ENCODE data around the gene ANKRD17. TPM values are rescaled to one million over a fixed set of nuclear protein-coding genes. Genes with fewer than 3 reads are reported as not detected.
A peak's percentile ranks its signal among the peaks of the same experiment; 100 is the strongest.

Gene ANKRD17
- polyA plus RNA-seq, 3 donors, result 71.5 to 81.6 (median 75.5) TPM

DNA sequence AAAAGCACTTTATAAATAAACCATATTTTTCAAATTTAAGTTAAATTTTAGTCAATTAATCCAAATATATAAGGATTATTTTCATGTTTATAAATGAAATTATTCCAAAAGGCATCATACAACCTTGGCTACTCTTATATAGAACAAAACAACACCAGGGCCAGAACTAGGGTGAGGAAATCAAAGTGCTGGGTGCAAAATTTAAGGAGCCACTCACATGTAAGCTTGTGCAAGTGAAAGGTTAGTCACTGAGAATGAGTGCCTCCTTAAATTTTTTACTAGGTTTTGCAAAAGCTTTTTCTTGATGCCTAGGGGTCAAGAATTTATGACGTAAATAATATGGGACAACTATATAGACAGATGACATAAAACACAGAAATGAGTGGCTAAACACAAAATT lies 105.7 kb downstream of the ANKRD17 start:
- no peak for DNase-seq (ENCODE audit: extremely low read depth in 1 of 11, low read depth in 9 of 11, low spot score in 4 of 11)

DNA sequence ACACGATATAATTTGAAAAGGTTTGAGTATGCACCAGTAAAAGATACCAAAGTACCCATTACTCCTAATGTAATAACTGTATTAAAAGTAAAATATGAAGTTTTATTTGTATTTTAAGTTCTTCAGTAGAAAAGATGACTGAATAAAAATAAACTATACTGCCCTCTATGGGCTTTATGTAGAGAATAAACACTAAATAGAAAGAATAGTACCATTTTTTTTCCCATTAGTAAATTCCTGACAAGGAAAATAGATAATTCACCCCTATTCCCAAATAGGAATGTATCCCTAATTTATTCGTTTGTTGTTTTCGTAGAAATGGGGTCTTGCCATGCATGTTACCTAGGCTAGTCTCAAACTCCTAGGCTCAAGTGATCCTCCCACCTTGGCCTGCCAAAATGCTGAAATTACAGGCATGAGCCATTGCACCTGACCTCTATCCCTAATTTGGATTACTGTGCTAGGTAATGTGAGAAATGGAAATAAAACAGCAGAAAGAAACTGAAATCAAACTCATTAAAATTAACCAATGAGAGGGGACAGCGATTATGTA lies 115.5 kb downstream of the ANKRD17 start:
- no peak for DNase-seq (ENCODE audit: extremely low read depth in 1 of 11, low read depth in 9 of 11, low spot score in 4 of 11)

DNA sequence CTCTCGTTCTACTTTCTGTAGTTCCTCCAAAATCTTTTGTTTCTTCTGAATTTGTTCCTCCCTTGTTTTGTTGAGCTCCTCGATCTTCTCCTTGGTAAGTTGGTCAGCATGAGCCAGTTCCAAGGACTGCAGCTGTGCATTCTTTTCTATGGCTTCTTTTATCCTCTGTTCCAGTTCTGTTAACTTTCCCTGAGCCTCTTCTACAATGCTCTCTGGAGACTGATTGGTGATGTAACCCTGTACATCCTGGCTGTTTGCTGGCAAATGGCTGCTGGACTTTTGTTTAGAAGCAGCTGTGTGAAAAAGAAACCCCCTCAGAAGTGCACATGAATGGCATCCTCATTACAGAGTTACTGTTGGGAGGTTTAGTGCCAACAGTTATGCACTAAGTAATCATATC lies 118.6 kb downstream of the ANKRD17 start:
- DNase-seq (ENCODE audit: extremely low read depth in 1 of 11, low read depth in 9 of 11, low spot score in 4 of 11), result no peak

DNA sequence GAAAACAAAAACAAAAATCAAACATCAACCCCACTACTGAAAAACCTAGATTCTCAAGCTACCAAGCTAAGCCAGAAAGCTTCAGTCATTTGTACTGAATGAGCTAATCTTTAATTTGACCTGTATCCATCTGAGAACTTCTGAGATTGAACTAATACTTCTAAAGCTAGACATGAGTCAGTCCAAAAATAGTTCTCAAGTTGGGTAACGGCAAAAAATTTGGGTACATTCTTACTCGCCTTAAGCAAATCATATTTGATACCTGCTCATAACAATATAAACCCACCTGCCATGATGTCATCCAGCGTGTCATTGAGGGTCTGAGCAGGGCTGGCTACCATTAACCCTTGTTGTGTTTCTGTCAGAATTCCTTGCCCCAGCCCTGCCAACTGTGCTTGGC lies 119.4 kb downstream of the ANKRD17 start:
- no peak for DNase-seq (ENCODE audit: extremely low read depth in 1 of 11, low read depth in 9 of 11, low spot score in 4 of 11)

DNA sequence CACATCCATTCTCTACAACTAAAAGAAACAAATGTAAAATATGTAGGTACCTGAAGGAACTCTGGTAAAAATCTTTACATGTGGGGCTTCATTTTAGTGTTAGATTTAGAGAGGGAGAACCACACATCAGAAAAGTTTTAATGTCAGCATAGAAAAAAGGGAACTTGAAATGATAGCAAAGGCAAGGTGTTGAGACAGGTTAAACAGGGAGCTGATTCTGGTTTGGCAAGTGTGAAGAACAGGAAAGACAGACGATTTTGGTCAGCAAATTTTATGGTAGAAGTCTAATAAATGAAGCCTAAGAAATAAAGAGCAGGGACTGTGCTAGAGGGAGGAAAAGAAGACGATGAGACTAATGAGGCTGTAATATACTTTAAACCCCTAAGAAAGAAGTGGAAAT lies 121.5 kb downstream of the ANKRD17 start:
- DNase-seq (ENCODE audit: extremely low read depth in 1 of 11, low read depth in 9 of 11, low spot score in 4 of 11), result no peak

DNA sequence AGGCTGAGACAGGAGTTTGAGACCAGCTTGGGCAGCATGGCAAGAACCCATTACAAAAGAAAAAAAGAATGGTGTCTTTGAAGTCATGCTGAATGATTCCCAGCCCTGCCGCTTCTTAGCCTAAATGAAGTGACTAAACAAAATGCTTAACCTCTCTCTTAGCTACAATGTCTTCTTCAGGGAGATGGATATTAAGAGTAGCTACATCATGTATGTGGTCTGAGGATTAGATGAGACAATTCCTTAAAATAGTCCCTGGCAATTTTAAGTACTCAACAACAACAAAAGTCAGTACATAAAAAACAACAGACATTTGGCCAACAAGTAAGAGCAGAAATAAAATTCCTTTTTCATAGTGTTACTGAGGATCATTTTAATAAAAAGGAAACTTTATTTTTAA lies 124.8 kb downstream of the ANKRD17 start:
- no peak for DNase-seq (ENCODE audit: extremely low read depth in 1 of 11, low read depth in 9 of 11, low spot score in 4 of 11)

DNA sequence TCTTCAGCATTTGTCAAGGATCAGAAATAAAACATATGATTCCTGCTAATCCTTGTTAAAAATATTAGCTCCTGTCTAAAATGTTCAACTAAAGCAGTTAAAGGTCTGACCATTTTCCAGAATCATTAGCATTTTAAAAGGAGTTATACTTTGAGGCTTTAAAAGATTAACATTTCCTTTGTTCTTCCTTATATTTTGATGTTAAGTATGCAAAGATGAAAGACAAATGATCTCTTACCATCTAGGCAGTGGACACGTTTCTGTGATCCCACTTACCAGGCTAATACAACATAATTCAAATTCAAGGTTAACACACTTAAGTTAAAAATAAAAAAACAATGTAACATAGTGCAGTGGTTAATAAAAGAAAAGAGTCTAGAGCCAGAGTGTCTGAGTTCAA lies 127.3 kb downstream of the ANKRD17 start:
- no peak for DNase-seq (ENCODE audit: extremely low read depth in 1 of 11, low read depth in 9 of 11, low spot score in 4 of 11)

DNA sequence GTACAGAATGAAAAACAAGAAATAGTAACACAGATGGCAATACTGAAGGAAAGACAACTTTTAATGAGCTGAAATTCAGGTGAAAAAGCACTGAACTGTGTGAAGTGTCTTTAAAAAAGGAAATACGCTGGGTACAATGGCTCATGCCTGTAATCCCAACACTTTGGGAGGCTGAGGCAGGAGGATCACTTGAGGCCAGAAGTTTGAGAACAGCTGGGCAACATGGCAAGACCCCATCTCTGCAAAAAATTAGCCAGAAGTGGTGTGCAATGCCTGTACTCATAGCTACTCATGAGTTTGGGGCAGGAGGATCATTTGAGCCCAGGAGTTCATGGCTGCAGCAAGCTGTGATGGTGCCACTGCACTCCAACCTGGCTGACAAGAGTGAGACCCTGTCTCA lies 129.3 kb downstream of the ANKRD17 start:
- no peak for DNase-seq (ENCODE audit: extremely low read depth in 1 of 11, low read depth in 9 of 11, low spot score in 4 of 11)

DNA sequence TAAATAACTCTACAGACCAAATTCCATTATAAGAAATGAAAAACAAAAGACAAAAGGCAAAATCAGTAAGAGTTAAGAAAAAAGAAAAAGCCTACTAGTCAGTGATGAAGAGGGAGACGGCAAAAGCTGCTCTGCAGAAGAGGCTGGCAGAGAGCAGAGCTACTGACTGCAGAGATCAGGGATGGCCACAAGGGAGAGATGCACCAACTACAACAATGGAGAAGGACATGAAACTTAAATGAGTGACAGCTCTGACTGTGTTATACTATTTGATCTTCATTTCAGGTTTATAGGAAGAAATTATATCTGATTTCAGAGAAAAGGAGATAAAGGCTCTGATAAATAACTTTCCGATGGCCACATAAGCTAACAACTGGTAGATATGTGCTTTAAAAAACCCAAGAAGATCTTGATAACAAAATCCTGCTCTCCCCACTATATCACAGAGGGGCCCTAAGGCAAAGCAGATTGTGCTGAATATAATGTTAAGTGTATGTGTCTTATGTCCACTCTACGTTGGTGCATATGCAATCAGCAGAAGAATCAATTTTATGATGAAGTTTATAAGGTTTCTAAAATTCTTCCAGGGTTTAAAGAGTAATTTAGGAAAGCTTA lies 130.7 kb downstream of the ANKRD17 start:
- no peak for DNase-seq (ENCODE audit: extremely low read depth in 1 of 11, low read depth in 9 of 11, low spot score in 4 of 11)

DNA sequence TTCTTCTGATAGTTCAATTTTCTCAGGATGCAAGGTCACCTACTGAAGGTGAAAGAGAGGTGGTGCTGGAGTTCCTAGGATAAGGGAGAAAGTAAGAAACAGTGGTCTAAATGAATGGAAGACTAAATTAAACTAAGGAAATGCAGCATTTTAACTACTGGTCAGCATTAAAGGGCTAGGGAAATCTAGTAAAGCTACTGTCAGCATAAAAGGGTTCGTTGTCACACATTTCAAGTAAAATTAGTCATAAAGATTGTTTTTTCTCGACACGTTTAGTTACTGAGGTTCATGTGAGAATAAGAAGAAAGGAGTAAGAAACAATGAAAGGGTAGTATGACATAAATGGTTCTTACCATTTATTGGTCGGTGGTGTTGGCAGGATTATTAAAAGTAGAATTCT lies 149.1 kb downstream of the ANKRD17 start:
- DNase-seq (ENCODE audit: extremely low read depth in 1 of 11, low read depth in 9 of 11, low spot score in 4 of 11), result no peak

DNA sequence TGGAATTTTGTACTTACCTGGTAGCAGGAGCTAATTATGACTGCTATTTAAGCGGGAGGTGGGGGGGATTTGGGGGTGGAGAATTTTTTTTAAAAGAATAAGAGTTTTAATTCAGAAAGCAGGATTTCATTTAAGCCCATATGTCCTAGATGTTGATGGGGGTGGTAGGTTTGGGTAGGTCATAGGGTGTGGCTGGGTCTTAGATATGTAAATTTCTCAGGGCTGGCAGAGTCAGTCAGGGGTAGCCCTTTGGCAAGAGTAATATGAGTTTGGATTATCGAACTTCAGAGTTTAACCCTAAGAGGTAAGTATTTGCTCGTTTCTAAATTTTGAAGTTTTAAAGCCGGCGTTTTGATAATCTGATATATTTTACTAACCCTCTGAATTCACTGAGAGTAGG lies 153.9 kb downstream of the ANKRD17 start:
- no peak for DNase-seq (ENCODE audit: extremely low read depth in 1 of 11, low read depth in 9 of 11, low spot score in 4 of 11)

DNA sequence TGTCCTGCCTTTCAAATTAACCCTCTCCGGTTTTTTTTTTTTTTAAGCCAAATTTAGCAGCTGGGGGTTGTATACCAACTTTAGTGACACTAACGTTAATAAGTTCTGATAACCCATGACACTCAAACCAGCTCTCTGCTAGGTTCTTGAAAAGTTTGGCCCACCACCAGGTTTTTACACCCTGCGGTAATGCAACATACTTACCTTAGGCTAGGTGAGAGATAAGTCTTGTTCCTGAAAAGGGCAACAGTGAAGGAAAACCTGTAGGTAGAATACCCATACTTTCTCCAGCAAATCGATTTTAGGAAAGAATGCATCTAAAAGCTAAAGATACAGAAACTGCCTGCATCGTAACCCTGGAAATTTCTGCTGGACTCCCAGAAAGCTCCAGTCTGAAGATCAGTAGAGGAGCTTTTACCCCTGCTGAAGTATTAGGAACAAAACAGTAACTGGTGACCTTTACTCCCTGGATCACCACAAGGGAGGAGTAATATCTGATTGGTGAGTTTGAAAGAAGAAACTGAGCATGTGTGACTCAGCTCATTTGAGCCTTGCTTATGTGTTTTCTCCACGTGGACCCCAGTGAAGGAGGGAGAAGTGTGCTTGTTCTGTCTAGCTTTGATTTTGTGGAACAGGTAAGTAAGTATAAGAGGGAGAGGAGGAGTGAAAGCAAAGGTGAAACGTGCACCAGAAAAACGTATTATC lies 154.6 kb downstream of the ANKRD17 start:
- no peak for DNase-seq (ENCODE audit: extremely low read depth in 1 of 11, low read depth in 9 of 11, low spot score in 4 of 11)

DNA sequence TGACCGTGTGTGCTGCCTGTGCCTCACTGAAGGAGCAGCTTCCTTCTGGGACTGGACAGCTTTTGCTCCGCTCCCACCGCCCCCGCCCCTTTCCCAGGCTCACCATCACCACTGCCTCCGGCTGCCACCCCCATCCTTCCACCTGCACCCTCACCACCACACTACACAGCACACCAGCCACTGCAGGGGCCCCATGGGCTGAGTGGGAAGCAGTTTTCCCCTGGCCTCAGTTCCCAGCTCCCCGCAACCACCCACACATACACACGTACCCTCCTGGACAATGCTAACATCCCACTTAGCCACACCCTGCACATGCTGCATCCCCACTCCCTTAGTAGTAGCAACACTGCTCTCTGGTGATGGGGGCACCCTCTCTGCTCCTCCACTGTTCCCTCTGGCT lies 159.5 kb downstream of the ANKRD17 start:
- no peak for DNase-seq (ENCODE audit: extremely low read depth in 1 of 11, low read depth in 9 of 11, low spot score in 4 of 11)

DNA sequence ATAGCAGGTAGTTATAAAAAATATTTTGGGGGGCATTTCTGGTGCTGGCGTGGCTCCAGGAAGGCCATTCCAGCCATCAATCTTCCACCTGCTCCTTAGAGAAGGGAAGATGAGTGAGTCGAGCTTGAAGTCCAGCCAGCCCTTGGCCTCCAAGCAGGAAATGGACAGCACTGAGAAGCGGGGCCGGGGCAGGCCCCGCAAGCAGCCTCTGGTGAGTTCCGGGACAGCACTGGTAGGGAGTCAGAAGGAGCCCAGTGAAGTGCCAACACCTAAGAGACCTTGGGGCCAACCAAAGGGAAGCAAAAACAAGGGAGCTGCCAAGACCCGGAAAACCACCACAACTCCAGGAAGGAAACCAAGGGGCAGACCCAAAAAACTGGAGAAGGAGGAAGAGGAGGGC lies 159.9 kb downstream of the ANKRD17 start:
- DNase-seq (ENCODE audit: extremely low read depth in 1 of 11, low read depth in 9 of 11, low spot score in 4 of 11), result no peak

DNA sequence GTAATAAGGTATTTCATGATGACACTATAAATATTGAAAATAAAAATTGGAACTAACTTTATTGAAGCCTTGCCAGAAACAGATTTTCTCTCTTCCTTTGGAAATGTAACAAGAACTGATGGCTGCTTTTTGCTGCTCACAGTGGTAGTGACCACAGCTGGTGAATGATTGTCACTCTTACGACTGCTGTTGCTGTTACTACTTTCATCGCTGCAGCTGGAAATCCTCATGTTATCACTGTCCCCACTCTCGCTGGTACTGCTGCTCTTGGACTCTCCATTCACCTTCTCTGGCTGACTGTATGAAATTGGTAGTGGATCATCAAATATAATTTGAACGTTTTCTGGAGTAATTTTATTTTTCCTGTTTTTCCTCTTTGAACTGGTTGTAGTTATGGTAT lies 160.6 kb downstream of the ANKRD17 start:
- peak in 9 of 11 donors; percentile 10 to 60 (median 32) for DNase-seq (ENCODE audit: extremely low read depth in 1 of 11, low read depth in 9 of 11, low spot score in 4 of 11)

DNA sequence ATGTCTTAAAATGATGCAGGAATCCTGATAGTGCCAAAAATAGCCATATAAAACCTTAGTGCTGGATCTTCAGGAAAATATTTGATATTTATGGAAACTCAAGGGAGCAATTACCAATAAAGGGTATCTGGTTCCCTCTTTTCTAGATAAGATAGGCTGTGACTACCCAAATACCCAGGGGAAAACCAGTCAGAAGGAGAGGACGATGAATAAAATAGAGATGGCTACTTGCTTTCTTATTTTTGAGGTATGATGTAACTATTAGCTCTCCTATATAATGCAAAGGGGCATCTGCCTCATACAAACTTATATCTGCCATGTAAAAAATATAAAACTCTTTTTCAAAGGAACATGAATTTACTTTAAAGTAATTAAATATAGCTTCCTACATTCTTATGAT lies 165.7 kb downstream of the ANKRD17 start:
- DNase-seq (ENCODE audit: extremely low read depth in 1 of 11, low read depth in 9 of 11, low spot score in 4 of 11), result no peak

DNA sequence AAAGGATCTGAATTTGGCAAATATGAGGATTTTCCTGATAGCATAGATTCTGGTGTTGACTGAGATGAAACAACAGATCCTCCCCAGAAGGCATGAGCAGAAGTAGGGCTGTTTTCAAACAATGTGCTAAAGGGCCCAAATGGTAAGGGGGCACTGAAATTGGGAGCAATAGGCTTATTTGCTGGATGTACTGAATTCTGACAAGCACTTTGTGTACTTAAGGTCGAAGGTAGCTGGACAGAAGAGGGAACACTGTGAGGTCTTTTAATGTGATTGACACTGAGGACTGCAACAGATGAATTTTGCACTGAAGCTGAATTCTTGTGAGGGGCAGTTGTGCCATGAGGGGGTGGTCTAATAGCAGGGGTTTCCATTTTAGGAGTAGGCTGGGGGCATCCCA lies 167.9 kb downstream of the ANKRD17 start:
- no peak for DNase-seq (ENCODE audit: extremely low read depth in 1 of 11, low read depth in 9 of 11, low spot score in 4 of 11)

DNA sequence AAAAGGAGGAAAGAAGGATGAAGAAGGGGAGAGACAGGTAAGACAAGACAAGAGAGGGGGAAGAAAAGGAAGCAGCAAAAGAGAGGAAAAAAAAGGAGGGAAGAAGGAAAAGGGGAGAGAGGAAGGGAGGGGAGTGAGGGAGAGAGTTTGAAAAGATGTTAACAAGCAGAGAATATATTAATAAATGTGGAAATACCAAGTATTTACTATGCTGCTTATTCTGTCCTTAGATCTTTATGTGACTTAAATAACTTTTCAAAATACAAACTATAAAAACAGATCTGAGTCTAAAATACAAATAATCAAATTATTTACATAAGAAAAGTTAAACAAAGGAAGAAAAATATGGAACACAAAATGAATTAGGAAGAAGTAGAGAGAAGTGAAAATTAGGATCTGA lies 170.7 kb downstream of the ANKRD17 start:
- DNase-seq (ENCODE audit: extremely low read depth in 1 of 11, low read depth in 9 of 11, low spot score in 4 of 11), result no peak

DNA sequence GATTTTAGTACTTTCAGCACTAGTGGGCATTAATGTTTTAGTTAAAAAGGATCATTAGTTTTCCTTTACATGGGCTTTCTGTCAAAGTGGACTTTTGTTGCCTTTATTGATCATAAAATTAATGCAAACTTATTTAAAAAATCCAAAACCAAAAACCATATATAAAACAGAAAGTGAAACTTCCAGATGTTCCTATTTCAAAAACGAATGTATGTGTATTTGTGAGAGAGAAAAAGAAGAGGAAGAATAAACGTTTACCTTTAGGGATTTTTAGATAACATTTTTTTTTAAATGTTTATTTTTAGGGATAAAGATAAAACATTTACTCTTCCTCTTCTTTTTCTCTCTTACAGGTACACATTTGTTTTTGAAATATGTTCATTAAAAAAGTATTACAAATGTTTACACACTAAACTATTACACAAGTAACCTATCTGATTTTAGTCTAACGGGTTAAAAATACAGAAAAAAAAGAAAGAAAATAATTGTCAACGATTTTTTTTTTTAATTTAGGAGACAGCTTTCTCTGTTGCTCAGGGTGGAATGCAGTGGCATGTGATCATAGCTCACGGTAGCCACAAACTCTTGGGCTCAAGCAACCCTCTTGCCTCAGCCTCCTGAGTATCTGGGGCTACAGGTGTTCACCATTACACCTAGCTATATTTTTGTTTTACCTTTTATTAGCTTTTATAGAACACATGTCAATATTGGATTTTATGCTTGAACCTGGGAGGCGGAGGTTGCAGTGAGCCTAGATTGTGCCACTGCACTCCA lies 172.3 kb downstream of the ANKRD17 start:
- DNase-seq (ENCODE audit: extremely low read depth in 1 of 11, low read depth in 9 of 11, low spot score in 4 of 11), result no peak

DNA sequence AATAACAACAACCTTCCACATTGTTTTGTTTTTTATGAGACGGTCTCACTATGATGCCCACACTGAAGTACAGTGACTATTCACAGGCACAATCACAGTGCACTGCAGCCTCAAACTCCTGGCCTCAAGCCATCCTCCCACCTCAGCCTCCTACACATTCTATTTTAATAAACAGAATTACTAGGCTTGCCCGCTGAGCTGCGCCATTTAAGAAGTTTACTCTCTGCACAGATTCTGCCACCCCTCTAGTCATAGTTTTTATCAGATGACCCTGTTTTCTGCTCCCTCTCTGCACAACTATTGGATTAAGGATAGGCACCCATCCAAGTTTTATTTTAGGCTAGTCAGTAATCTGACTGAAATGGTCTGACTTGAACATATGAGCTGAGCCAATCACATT lies 177.8 kb downstream of the ANKRD17 start:
- DNase-seq (ENCODE audit: extremely low read depth in 1 of 11, low read depth in 9 of 11, low spot score in 4 of 11), result no peak

Data from renal cortex interstitium (tissue), 11 donors.